ENCODE data around the gene ADGRD1.

ADGRD1 gene

DNA sequence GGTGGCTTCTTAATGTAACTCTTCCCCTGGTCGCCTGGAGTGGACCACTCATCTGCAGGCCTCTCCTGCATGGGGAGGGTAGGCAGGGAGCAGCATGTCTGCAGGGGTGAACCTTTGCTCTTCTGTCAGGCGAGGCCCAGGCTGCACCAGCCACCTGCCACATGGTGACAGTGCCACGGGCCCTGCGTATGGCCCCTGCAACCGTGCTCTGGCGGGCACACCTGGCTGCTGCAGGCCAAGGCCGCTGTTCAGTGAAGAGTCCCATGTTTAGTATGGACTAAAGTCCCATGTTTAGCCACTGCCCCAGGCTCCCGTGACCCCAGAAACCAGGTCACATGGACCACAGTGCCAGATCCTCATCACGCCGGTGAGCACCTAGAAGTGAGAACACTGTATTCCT is 187.0 kb downstream of the ADGRD1 start:
- Histone ChIP-seq H3K4me3 (ENCODE audit: low read depth in 1 of 2, low read length in 2 of 2) (no peak overlapping the region), H3K4me1 (ENCODE audit: insufficient read depth, low read length) (no peaks in the 10 kb centered on the region), H3K79me2 (ENCODE audit: insufficient read depth, low read length) (no peaks in the 10 kb centered on the region), H3K9me3 (ENCODE audit: insufficient read depth, low read length, severe bottlenecking) (no peaks in the 10 kb centered on the region), H3K9ac (ENCODE audit: low read depth, low read length) (no peak overlapping the region), H3K4me2 (ENCODE audit: insufficient read depth, low read length) (no peak overlapping the region), H4K20me1 (ENCODE audit: insufficient read depth, low read length) (no peaks in the 10 kb centered on the region), H2AFZ (ENCODE audit: low read depth, low read length) (no peak overlapping the region), H3K36me3 (ENCODE audit: insufficient read depth, low read length) (no peaks in the 10 kb centered on the region), H3K27ac (ENCODE audit: low read length) (no peak overlapping the region), H3K27me3 (ENCODE audit: insufficient read depth, low read length, poor library complexity) (no peaks in the 10 kb centered on the region)
- ATAC-seq (ENCODE audit: insufficient read depth, low read depth) = no peak
- TF ChIP-seq EZH2 (IDR thresholded peaks at IDR 0.05; ENCODE audit: borderline replicate concordance, low read depth, low read length, severe bottlenecking) (no peak), CTCF (IDR thresholded peaks at IDR 0.05; ENCODE audit: borderline replicate concordance, extremely low read depth, low read length, poor library complexity, severe bottlenecking) (no peak)
- no peak for DNase-seq

- Histone ChIP-seq H3K9ac (ENCODE audit: low read depth, low read length) (no peak overlapping the region), H3K27me3 (ENCODE audit: insufficient read depth, low read length, poor library complexity) (no peaks in the 10 kb centered on the region), H3K79me2 (ENCODE audit: insufficient read depth, low read length) (no peaks in the 10 kb centered on the region), H3K4me3 (ENCODE audit: low read depth in 1 of 2, low read length in 2 of 2) (no peak overlapping the region), H4K20me1 (ENCODE audit: insufficient read depth, low read length) (no peaks in the 10 kb centered on the region), H3K4me2 (ENCODE audit: insufficient read depth, low read length) (no peak overlapping the region), H3K36me3 (ENCODE audit: insufficient read depth, low read length) (no peaks in the 10 kb centered on the region), H3K4me1 (ENCODE audit: insufficient read depth, low read length) (no peaks in the 10 kb centered on the region), H3K9me3 (ENCODE audit: insufficient read depth, low read length, severe bottlenecking) (no peaks in the 10 kb centered on the region), H2AFZ (ENCODE audit: low read depth, low read length) (no peak overlapping the region), H3K27ac (ENCODE audit: low read length) (no peak overlapping the region)
- no peak for DNase-seq
- no peak for TF ChIP-seq EZH2 (IDR thresholded peaks at IDR 0.05; ENCODE audit: borderline replicate concordance, low read depth, low read length, severe bottlenecking)
- TF ChIP-seq CTCF (IDR thresholded peaks at IDR 0.05; ENCODE audit: borderline replicate concordance, extremely low read depth, low read length, poor library complexity, severe bottlenecking) = no peak
- no peak for ATAC-seq (ENCODE audit: insufficient read depth, low read depth)
These were observed 187.8 kb downstream of the ADGRD1 start for GRCh38 chr12:131141514-131141913.

GRCh38 chr12:131142891-131143657 is 189.4 kb downstream of the ADGRD1 start:
- DNase-seq = no peak

More at GRCh38 chr12:131142891-131143657, 189.4 kb downstream of the ADGRD1 start:
- Histone ChIP-seq H3K36me3 (ENCODE audit: insufficient read depth, low read length) (no peaks in the 10 kb centered on the region), H3K9me3 (ENCODE audit: insufficient read depth, low read length, severe bottlenecking) (no peaks in the 10 kb centered on the region), H3K27me3 (ENCODE audit: insufficient read depth, low read length, poor library complexity) (peaks cover 2% of the 10 kb centered on the region), H3K4me2 (ENCODE audit: insufficient read depth, low read length) (no peak overlapping the region), H3K4me3 (ENCODE audit: low read depth in 1 of 2, low read length in 2 of 2) (no peak overlapping the region), H3K79me2 (ENCODE audit: insufficient read depth, low read length) (no peaks in the 10 kb centered on the region), H2AFZ (ENCODE audit: low read depth, low read length) (no peak overlapping the region), H3K4me1 (ENCODE audit: insufficient read depth, low read length) (no peaks in the 10 kb centered on the region), H4K20me1 (ENCODE audit: insufficient read depth, low read length) (no peaks in the 10 kb centered on the region), H3K27ac (ENCODE audit: low read length) (no peak overlapping the region), H3K9ac (ENCODE audit: low read depth, low read length) (no peak overlapping the region)
- TF ChIP-seq CTCF (IDR thresholded peaks at IDR 0.05; ENCODE audit: borderline replicate concordance, extremely low read depth, low read length, poor library complexity, severe bottlenecking) (no peak), EZH2 (IDR thresholded peaks at IDR 0.05; ENCODE audit: borderline replicate concordance, low read depth, low read length, severe bottlenecking) (no peak)
- no peak for ATAC-seq (ENCODE audit: insufficient read depth, low read depth)

Measured in DND-41 (cell line).